ENCODE results near the gene KRT28.

DNA sequence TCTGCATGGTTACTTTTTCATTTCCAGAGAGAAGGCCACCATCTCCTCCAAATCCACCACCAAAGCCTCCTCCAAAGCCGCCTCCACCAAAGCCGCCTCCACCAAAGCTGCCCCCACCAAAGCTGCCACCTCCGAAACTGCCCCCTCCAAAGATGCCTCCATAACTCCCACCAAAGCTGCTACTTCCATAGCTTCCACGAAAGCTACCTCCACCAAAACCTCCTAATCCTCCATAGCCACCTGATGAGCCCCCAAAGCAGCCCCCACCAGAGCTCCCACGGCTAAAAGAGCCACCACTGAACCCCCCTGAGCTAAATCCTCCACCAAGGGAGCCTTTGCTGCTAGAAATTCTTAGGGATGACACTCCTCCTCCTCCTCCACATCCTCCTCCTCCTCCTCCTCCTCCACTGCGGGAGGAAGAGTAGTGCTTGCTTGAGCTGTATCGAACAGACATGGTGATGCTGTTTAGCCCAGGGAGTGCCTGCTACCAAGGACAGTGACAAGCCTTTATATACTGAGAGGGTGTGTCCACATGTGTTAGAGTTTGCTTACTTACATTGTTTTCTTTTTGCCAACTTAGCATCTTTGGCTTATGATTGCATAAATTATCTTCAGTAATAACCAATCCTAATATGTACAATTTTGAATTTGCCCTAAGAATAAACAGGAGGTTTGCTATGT lies 22.5 kb upstream of the KRT28 start, which contains the start of gene KRT10:
- TF ChIP-seq, protein P1, sequence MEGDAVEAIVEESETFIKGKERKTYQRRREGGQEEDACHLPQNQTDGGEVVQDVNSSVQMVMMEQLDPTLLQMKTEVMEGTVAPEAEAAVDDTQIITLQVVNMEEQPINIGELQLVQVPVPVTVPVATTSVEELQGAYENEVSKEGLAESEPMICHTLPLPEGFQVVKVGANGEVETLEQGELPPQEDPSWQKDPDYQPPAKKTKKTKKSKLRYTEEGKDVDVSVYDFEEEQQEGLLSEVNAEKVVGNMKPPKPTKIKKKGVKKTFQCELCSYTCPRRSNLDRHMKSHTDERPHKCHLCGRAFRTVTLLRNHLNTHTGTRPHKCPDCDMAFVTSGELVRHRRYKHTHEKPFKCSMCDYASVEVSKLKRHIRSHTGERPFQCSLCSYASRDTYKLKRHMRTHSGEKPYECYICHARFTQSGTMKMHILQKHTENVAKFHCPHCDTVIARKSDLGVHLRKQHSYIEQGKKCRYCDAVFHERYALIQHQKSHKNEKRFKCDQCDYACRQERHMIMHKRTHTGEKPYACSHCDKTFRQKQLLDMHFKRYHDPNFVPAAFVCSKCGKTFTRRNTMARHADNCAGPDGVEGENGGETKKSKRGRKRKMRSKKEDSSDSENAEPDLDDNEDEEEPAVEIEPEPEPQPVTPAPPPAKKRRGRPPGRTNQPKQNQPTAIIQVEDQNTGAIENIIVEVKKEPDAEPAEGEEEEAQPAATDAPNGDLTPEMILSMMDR (IDR thresholded peaks at IDR 0.05; ENCODE audit: control extremely low read depth in 1 of 3, insufficient read depth in 1 of 3, low read depth in 1 of 3, low read length in 3 of 3), result no peak
- TF ChIP-seq JUN (IDR thresholded peaks at IDR 0.05; ENCODE audit: low read depth, low read length), result no peak
- TF ChIP-seq TCF12 (IDR thresholded peaks at IDR 0.05; ENCODE audit: low read depth, low read length), result no peak
- TF ChIP-seq EP300 (IDR thresholded peaks at IDR 0.05; ENCODE audit: borderline replicate concordance in 1 of 2, low read depth in 2 of 2, low read length in 2 of 2), result no peak
- no peak for TF ChIP-seq EZH2 (IDR thresholded peaks at IDR 0.05; ENCODE audit: low read depth, low read length, severe bottlenecking)
- no peak for TF ChIP-seq POLR2A (IDR thresholded peaks at IDR 0.05; ENCODE audit: control extremely low read depth in 1 of 2, low read depth in 2 of 2, low read length in 2 of 2)
- no peak for TF ChIP-seq GTF2F1 (IDR thresholded peaks at IDR 0.05; ENCODE audit: borderline replicate concordance, low read depth, low read length)
- TF ChIP-seq BRCA1 (IDR thresholded peaks at IDR 0.05; ENCODE audit: low read depth, low read length), result no peak
- TF ChIP-seq CEBPB (IDR thresholded peaks at IDR 0.05; ENCODE audit: low read depth, low read length), result no peak
- TF ChIP-seq CHD1 (IDR thresholded peaks at IDR 0.05; ENCODE audit: low read depth, low read length), result no peak
